ENCODE results near the gene ARHGAP42.

GRCh38 chr11:100980156-100980555 is 293.1 kb downstream of the ARHGAP42 start:
- TF ChIP-seq CTCF (IDR thresholded peaks at IDR 0.05 in 2 of 3, conservative IDR thresholded peaks at IDR 0.05 in 1 of 3; ENCODE audit: control insufficient read depth in 2 of 3, extremely low read depth in 1 of 3, insufficient read depth in 1 of 3, low read depth in 3 of 3, low read length in 3 of 3) (peak; percentile 7 to 29 (median 21); a peak in 1 of 6 replicates), SRF (IDR thresholded peaks at IDR 0.05; ENCODE audit: low read depth in 2 of 2, low read length in 2 of 2) (no peak), NRF1 (conservative IDR thresholded peaks at IDR 0.05; ENCODE audit: low read depth, low read length) (no peak), RELB (IDR thresholded peaks at IDR 0.05; ENCODE audit: low read depth) (no peak), NR2C2 (IDR thresholded peaks at IDR 0.05; ENCODE audit: borderline replicate concordance, control insufficient read depth, insufficient read length, low read depth) (no peak), ZNF24 (IDR thresholded peaks at IDR 0.05) (no peak), CREB1 (IDR thresholded peaks at IDR 0.05; ENCODE audit: low read depth) (no peak)

Measured in GM12878 (cell line).